ENCODE results near the gene DHX36.

The DHX36 gene, protein sequence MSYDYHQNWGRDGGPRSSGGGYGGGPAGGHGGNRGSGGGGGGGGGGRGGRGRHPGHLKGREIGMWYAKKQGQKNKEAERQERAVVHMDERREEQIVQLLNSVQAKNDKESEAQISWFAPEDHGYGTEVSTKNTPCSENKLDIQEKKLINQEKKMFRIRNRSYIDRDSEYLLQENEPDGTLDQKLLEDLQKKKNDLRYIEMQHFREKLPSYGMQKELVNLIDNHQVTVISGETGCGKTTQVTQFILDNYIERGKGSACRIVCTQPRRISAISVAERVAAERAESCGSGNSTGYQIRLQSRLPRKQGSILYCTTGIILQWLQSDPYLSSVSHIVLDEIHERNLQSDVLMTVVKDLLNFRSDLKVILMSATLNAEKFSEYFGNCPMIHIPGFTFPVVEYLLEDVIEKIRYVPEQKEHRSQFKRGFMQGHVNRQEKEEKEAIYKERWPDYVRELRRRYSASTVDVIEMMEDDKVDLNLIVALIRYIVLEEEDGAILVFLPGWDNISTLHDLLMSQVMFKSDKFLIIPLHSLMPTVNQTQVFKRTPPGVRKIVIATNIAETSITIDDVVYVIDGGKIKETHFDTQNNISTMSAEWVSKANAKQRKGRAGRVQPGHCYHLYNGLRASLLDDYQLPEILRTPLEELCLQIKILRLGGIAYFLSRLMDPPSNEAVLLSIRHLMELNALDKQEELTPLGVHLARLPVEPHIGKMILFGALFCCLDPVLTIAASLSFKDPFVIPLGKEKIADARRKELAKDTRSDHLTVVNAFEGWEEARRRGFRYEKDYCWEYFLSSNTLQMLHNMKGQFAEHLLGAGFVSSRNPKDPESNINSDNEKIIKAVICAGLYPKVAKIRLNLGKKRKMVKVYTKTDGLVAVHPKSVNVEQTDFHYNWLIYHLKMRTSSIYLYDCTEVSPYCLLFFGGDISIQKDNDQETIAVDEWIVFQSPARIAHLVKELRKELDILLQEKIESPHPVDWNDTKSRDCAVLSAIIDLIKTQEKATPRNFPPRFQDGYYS

DNA sequence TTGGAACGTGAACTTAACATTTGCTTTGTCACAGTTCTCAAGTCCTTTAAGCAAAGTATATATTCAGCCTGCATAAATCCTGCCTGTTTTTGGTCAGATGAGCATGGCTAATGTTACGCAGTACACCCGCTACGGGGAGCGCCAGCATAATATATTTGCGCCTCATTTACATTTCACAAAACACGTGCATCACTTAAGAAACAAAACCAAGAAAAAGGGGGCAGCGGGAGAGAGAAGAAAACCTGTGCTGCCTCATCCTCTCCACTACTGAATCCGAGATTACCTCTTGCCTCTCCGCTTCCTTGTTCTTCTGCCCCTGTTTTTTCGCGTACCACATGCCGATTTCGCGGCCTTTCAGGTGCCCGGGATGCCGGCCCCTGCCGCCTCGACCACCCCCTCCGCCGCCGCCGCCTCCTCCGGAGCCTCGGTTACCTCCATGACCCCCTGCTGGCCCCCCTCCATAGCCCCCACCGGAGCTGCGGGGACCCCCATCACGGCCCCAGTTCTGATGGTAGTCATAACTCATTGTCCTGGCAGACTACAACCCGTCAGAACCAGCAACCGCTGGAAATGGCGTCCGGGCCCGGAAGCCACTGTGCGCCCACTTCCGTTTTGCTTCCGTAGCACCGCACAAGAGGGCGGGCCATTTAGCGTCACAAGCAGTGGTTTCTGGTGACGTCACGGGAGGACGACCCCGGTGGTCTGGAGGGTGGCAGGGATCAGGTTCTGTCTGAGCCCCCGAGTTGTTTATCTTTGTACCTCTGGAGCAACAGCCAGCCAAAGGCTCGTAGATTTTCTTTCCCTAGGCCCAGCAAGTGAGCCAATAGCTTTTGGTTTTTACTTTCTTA is at the start of gene DHX36:
DHX36 (minus strand) TSS at position 597 of the 848 bp plus-strand sequence; CDS start at position 526, 71 bp downstream.
- peaks cover 5 to 9% of the 10 kb centered on the region in 2 donors for H3K4me1 ChIP-seq (ENCODE audit: control insufficient read depth in 2 of 2, insufficient read depth in 2 of 2, low read length in 2 of 2)
- H3K9ac ChIP-seq (ENCODE audit: low read depth in 1 of 2, low read length in 2 of 2), result peak within 1 kb of the TSS; percentile 66 to 84
- no peaks in the 10 kb centered on the region for H3K36me3 ChIP-seq (ENCODE audit: control insufficient read depth in 2 of 2, insufficient read depth in 2 of 2, low read length in 2 of 2)
- peak within 1 kb of the TSS; percentile 87 to 92 for H3K27ac ChIP-seq (ENCODE audit: low read depth in 2 of 2, low read length in 2 of 2)
- no peaks in the 10 kb centered on the region for H3K9me3 ChIP-seq (ENCODE audit: control insufficient read depth in 2 of 2, low read length in 2 of 2)
- H3K4me3 ChIP-seq (ENCODE audit: low read length in 2 of 2), result peak within 1 kb of the TSS; percentile 81 to 98
- no peaks in the 10 kb centered on the region for H3K27me3 ChIP-seq (ENCODE audit: control insufficient read depth in 2 of 2, insufficient read depth in 2 of 2, low read length in 2 of 2)

DNA sequence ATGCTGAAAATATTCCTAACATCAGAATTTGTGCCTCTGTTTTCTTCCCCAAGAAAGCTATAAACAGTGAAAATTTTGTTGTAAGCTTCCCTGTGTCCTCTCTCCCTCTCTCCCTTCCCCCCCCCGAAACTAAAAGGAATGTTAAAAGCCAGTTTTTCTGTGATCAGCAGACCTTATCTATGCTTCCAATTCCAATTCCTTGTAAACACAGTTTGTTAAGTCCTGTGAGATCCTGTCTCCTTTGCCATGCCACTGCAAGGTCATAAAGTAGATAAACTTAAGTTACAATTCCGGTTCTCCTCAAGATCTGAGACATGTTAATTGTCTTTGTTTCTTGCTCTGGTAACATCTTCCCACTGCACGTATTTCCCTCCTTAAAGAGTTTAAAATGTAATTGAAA is 42.9 kb upstream of the DHX36 start:
- no peaks in the 10 kb centered on the region for H3K4me1 ChIP-seq (ENCODE audit: control insufficient read depth in 2 of 2, insufficient read depth in 2 of 2, low read length in 2 of 2)
- no peak overlapping the region for H3K27ac ChIP-seq (ENCODE audit: low read depth in 2 of 2, low read length in 2 of 2)
- H3K4me3 ChIP-seq (ENCODE audit: low read length in 2 of 2), result no peak overlapping the region
- no peak overlapping the region for H3K9ac ChIP-seq (ENCODE audit: low read depth in 1 of 2, low read length in 2 of 2)
- H3K27me3 ChIP-seq (ENCODE audit: control insufficient read depth in 2 of 2, insufficient read depth in 2 of 2, low read length in 2 of 2), result no peaks in the 10 kb centered on the region
- no peaks in the 10 kb centered on the region for H3K9me3 ChIP-seq (ENCODE audit: control insufficient read depth in 2 of 2, low read length in 2 of 2)
- no peaks in the 10 kb centered on the region for H3K36me3 ChIP-seq (ENCODE audit: control insufficient read depth in 2 of 2, insufficient read depth in 2 of 2, low read length in 2 of 2)

DNA sequence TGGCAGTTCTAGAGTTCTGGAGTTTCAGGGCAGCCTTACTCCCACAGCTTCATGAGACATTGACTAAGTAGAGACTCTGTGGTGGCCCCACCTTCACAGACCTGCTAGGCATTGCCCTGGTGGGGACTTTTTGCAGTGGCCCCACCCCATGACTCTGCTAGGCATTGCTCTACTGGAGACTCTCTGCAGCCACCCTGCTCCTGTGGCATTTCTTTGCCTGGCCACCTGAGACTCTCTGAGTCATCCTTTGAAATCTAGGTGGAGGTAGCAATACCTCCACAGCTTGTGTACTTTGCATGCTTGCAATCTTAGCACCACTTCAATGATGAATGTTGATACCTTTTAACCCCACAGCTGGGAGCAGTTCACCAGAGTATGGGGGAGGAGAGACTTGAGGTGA is 40.6 kb upstream of the DHX36 start:
- Histone ChIP-seq H3K27ac (ENCODE audit: low read depth in 2 of 2, low read length in 2 of 2) (no peak overlapping the region), H3K9me3 (ENCODE audit: control insufficient read depth in 2 of 2, low read length in 2 of 2) (no peaks in the 10 kb centered on the region), H3K27me3 (ENCODE audit: control insufficient read depth in 2 of 2, insufficient read depth in 2 of 2, low read length in 2 of 2) (no peaks in the 10 kb centered on the region), H3K4me1 (ENCODE audit: control insufficient read depth in 2 of 2, insufficient read depth in 2 of 2, low read length in 2 of 2) (no peaks in the 10 kb centered on the region), H3K4me3 (ENCODE audit: low read length in 2 of 2) (no peak overlapping the region), H3K9ac (ENCODE audit: low read depth in 1 of 2, low read length in 2 of 2) (no peak overlapping the region), H3K36me3 (ENCODE audit: control insufficient read depth in 2 of 2, insufficient read depth in 2 of 2, low read length in 2 of 2) (no peaks in the 10 kb centered on the region)

DNA sequence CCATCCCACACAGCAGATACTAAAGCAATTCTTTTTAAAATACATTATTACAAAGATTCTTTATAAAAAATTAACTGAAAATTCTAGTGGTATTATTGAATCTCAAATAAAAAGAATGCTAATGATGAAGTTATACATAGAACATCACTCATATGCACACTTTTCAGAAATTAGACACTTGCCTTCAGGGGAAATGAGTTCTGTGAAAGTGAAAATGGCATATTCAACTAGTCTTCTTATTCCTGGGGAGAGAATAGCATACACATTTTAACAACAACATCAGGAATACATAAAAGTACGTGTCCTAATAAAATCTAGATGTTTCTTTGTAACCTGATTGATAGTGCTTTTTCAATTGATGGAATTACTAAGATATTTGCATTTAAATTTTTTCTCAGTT is 36.8 kb upstream of the DHX36 start:
- H3K9ac ChIP-seq (ENCODE audit: low read depth in 1 of 2, low read length in 2 of 2), result no peak overlapping the region
- H3K4me1 ChIP-seq (ENCODE audit: control insufficient read depth in 2 of 2, insufficient read depth in 2 of 2, low read length in 2 of 2), result no peaks in the 10 kb centered on the region
- no peaks in the 10 kb centered on the region for H3K27me3 ChIP-seq (ENCODE audit: control insufficient read depth in 2 of 2, insufficient read depth in 2 of 2, low read length in 2 of 2)
- H3K36me3 ChIP-seq (ENCODE audit: control insufficient read depth in 2 of 2, insufficient read depth in 2 of 2, low read length in 2 of 2), result no peaks in the 10 kb centered on the region
- H3K27ac ChIP-seq (ENCODE audit: low read depth in 2 of 2, low read length in 2 of 2), result no peak overlapping the region
- no peaks in the 10 kb centered on the region for H3K9me3 ChIP-seq (ENCODE audit: control insufficient read depth in 2 of 2, low read length in 2 of 2)
- no peak overlapping the region for H3K4me3 ChIP-seq (ENCODE audit: low read length in 2 of 2)

DNA sequence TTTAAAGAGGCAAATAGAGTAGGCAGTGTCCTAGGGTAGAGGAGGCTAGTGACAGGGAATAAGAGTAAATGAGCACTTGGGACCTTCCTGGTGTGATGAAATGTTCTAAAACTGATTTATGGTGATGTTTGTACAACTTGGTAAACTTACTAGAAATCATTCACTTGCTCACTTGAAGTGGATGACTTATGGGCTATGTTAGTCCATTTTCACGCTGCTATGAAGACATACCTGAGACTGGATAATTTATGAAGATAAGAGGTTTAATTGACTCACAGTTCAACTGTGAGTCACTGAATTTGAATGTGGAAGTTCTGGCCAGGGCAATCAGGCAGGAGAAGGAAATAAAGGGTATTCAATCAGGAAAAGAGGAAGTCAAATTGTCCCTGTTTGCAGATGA is 31.7 kb upstream of the DHX36 start:
- H3K4me3 ChIP-seq (ENCODE audit: low read length in 2 of 2), result no peak overlapping the region
- no peaks in the 10 kb centered on the region for H3K36me3 ChIP-seq (ENCODE audit: control insufficient read depth in 2 of 2, insufficient read depth in 2 of 2, low read length in 2 of 2)
- no peaks in the 10 kb centered on the region for H3K4me1 ChIP-seq (ENCODE audit: control insufficient read depth in 2 of 2, insufficient read depth in 2 of 2, low read length in 2 of 2)
- no peak overlapping the region for H3K27ac ChIP-seq (ENCODE audit: low read depth in 2 of 2, low read length in 2 of 2)
- H3K27me3 ChIP-seq (ENCODE audit: control insufficient read depth in 2 of 2, insufficient read depth in 2 of 2, low read length in 2 of 2), result no peaks in the 10 kb centered on the region
- no peaks in the 10 kb centered on the region for H3K9me3 ChIP-seq (ENCODE audit: control insufficient read depth in 2 of 2, low read length in 2 of 2)
- no peak overlapping the region for H3K9ac ChIP-seq (ENCODE audit: low read depth in 1 of 2, low read length in 2 of 2)

DNA sequence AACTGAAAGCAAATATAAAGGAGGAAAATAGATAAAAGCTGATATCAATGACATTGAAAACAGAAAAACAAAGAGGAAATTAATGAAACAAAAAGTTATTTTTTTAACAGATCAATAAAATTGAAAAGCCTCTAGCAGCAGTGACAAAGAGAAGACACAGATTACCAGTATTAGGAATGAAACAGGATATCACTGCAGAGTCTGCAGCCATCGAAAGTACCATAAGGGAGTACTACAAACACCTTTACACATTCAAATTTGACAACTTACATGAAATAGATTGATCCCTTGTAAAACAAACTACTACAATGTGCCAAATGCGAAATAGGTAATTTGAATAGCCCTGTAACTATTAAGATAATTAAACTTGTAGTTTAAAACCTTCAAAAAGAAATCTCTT is 24.9 kb upstream of the DHX36 start:
- no peaks in the 10 kb centered on the region for H3K27me3 ChIP-seq (ENCODE audit: control insufficient read depth in 2 of 2, insufficient read depth in 2 of 2, low read length in 2 of 2)
- no peak overlapping the region for H3K9ac ChIP-seq (ENCODE audit: low read depth in 1 of 2, low read length in 2 of 2)
- no peak overlapping the region for H3K27ac ChIP-seq (ENCODE audit: low read depth in 2 of 2, low read length in 2 of 2)
- H3K4me3 ChIP-seq (ENCODE audit: low read length in 2 of 2), result no peak overlapping the region
- no peaks in the 10 kb centered on the region for H3K4me1 ChIP-seq (ENCODE audit: control insufficient read depth in 2 of 2, insufficient read depth in 2 of 2, low read length in 2 of 2)
- no peaks in the 10 kb centered on the region for H3K36me3 ChIP-seq (ENCODE audit: control insufficient read depth in 2 of 2, insufficient read depth in 2 of 2, low read length in 2 of 2)
- H3K9me3 ChIP-seq (ENCODE audit: control insufficient read depth in 2 of 2, low read length in 2 of 2), result no peaks in the 10 kb centered on the region

DNA sequence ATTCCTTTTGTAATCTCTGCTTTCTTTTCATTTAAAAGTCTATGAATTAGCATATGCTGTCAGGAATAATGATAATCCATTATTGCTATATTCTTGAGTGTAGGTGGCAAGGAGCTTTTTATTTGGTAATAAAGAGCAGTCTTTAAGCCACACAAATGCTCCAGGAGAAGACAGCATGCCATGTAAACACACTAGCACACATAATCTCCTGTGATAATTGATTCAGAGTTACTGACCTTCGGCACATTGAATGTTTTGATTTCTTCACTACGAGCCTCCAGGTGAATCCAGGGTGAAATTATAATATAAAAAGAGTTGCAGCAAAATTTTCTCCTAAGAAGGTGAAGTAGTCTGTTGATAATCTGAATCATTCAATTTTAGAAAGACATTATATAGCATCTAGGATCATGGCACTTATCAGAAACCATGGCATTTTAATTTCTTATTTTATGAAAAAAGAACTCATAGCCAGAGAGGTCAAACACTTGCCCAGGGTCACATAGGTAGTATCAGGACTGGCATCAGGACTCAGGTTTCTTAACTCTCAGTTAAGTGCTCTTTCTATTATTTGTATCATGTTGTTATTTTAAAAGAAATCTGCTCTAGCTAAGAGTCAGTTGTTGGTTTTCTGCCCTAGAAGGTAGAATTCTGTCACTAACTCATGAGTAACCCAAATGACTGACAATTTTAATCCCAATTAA is 21.3 kb upstream of the DHX36 start:
- Histone ChIP-seq H3K4me1 (ENCODE audit: control insufficient read depth in 2 of 2, insufficient read depth in 2 of 2, low read length in 2 of 2) (no peaks in the 10 kb centered on the region), H3K9me3 (ENCODE audit: control insufficient read depth in 2 of 2, low read length in 2 of 2) (no peaks in the 10 kb centered on the region), H3K36me3 (ENCODE audit: control insufficient read depth in 2 of 2, insufficient read depth in 2 of 2, low read length in 2 of 2) (no peaks in the 10 kb centered on the region), H3K27ac (ENCODE audit: low read depth in 2 of 2, low read length in 2 of 2) (no peak overlapping the region), H3K9ac (ENCODE audit: low read depth in 1 of 2, low read length in 2 of 2) (no peak overlapping the region), H3K27me3 (ENCODE audit: control insufficient read depth in 2 of 2, insufficient read depth in 2 of 2, low read length in 2 of 2) (no peaks in the 10 kb centered on the region), H3K4me3 (ENCODE audit: low read length in 2 of 2) (no peak overlapping the region)

DNA sequence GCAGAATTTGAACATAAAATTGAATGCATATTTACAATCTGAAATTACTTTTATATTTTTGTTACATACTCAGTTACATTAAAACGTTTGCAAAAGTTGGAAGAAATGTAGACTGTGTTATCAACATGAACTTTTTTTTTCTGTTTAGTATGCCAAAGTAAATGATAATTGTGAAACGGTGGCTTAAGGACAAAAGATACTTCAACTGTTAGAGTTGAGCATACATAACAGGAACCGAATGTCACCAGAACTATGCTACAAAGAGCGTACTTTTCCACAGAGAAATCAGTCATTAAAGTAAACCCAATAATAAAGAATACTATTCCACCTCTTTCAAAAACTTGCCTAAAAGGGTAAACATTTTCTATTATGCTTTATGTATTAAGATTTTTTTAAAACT is 14.3 kb upstream of the DHX36 start:
- Histone ChIP-seq H3K4me3 (ENCODE audit: low read length in 2 of 2) (no peak overlapping the region), H3K9me3 (ENCODE audit: control insufficient read depth in 2 of 2, low read length in 2 of 2) (no peaks in the 10 kb centered on the region), H3K4me1 (ENCODE audit: control insufficient read depth in 2 of 2, insufficient read depth in 2 of 2, low read length in 2 of 2) (no peaks in the 10 kb centered on the region), H3K36me3 (ENCODE audit: control insufficient read depth in 2 of 2, insufficient read depth in 2 of 2, low read length in 2 of 2) (no peaks in the 10 kb centered on the region), H3K27ac (ENCODE audit: low read depth in 2 of 2, low read length in 2 of 2) (no peak overlapping the region), H3K9ac (ENCODE audit: low read depth in 1 of 2, low read length in 2 of 2) (no peak overlapping the region), H3K27me3 (ENCODE audit: control insufficient read depth in 2 of 2, insufficient read depth in 2 of 2, low read length in 2 of 2) (no peaks in the 10 kb centered on the region)

DNA sequence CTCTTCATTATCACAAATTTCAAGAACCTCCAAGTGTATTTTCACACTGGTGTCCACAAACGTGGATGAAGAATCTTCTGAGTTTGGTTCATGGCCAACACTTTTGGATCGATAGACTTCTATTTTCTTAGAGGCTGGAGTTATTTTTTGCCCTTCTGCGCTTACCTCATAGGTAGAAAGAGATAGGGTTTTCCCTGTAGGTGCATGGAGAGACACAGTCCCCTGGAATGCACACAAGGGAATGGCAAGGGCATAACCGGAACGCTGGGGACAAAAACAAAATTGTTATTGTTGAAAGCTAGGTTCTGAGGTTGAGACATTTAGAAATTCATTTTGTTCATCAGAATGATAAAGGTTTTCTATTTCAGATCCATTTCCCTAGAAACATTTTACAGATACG is 13.7 kb upstream of the DHX36 start:
- H3K27me3 ChIP-seq (ENCODE audit: control insufficient read depth in 2 of 2, insufficient read depth in 2 of 2, low read length in 2 of 2), result no peaks in the 10 kb centered on the region
- no peaks in the 10 kb centered on the region for H3K36me3 ChIP-seq (ENCODE audit: control insufficient read depth in 2 of 2, insufficient read depth in 2 of 2, low read length in 2 of 2)
- no peak overlapping the region for H3K27ac ChIP-seq (ENCODE audit: low read depth in 2 of 2, low read length in 2 of 2)

More for the DNA sequence above, 13.7 kb upstream of the DHX36 start:
- H3K9me3 ChIP-seq (ENCODE audit: control insufficient read depth in 2 of 2, low read length in 2 of 2), result no peaks in the 10 kb centered on the region
- no peak overlapping the region for H3K9ac ChIP-seq (ENCODE audit: low read depth in 1 of 2, low read length in 2 of 2)
- H3K4me3 ChIP-seq (ENCODE audit: low read length in 2 of 2), result no peak overlapping the region
- no peaks in the 10 kb centered on the region for H3K4me1 ChIP-seq (ENCODE audit: control insufficient read depth in 2 of 2, insufficient read depth in 2 of 2, low read length in 2 of 2)

Measured in mucosa of rectum (tissue), 2 donors.